HFF-Myc (cell line): ENCODE results near the gene LRIG1.

Source experiments
- DNase-seq: peaks from one replicate; pipeline ENCODE4 v3.0.0-alpha.2; 2011; ENCODE audit warnings: low read depth; ENCODE audit errors: extremely low read depth
- H3K4me3 ChIP-seq: replicated peaks from 2 replicates; pipeline ENCODE4 v1.5.1; 2011; ENCODE audit warnings: low read depth, mild to moderate bottlenecking, control low read depth, low read length
- TF ChIP-seq, protein P1 (sequence below): IDR thresholded peaks from 2 replicates; pipeline ENCODE4 v1.5.1; 2012; ENCODE audit warnings: mild to moderate bottlenecking, low read depth, low read length, control low read depth; ENCODE audit errors: missing control alignments

LRIG1 gene

GRCh38 chr3:66392512-66392911 lies 108.3 kb downstream of the LRIG1 start:
- DNase-seq = no peak
- TF ChIP-seq, protein P1, sequence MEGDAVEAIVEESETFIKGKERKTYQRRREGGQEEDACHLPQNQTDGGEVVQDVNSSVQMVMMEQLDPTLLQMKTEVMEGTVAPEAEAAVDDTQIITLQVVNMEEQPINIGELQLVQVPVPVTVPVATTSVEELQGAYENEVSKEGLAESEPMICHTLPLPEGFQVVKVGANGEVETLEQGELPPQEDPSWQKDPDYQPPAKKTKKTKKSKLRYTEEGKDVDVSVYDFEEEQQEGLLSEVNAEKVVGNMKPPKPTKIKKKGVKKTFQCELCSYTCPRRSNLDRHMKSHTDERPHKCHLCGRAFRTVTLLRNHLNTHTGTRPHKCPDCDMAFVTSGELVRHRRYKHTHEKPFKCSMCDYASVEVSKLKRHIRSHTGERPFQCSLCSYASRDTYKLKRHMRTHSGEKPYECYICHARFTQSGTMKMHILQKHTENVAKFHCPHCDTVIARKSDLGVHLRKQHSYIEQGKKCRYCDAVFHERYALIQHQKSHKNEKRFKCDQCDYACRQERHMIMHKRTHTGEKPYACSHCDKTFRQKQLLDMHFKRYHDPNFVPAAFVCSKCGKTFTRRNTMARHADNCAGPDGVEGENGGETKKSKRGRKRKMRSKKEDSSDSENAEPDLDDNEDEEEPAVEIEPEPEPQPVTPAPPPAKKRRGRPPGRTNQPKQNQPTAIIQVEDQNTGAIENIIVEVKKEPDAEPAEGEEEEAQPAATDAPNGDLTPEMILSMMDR = no peak
- H3K4me3 ChIP-seq = no peak overlapping the region

- H3K4me3 ChIP-seq = no peak overlapping the region
- TF ChIP-seq, protein P1 = no peak
- no peak for DNase-seq
These were observed 110.8 kb downstream of the LRIG1 start for GRCh38 chr3:66390013-66390412.

GRCh38 chr3:66386925-66387650 lies 113.7 kb downstream of the LRIG1 start:
- no peak for DNase-seq
- no peak overlapping the region for H3K4me3 ChIP-seq
- TF ChIP-seq, protein P1 = no peak

DNA sequence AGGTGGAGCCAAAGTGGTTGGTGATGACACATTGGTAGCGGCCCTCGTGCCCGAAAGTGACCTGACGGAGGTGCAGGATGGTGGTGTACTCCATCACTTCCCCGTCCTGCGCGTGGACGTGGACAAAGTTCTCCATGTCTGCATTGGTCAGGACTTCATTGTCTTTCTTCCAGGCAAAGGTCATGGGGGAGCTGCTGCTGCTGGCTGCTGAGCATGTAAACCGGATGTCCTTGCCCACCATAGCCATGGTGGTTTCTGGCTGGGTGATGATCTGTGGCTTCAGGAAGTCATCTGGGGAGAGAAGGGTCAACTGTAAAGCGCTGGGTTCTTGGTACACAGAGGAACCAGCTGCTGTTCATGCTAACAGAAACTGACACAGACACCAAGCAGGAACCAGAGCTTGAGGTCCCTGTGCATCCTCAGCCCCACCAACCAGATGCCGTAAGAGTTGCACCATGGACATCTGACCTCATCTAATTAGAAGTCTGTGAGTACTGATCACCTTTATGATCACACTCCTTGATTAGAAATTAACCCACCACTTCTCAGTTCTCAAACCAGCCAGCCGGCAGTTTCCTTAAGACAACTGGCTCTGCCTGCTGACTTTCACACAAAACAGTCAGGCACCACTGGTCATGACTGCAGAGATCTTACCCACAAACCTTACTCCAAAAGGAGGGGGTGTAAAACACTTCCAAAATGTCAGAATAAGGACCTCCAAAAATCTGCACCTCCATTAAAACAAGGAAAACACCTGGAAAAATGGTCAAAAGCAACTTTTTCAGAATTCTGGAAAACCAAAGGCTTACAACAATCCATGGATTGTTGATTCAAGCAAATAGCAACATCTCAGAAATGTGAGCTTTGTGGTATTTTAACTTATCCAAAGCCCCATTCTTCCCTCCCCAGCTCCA lies 114.6 kb downstream of the LRIG1 start:
- TF ChIP-seq, protein P1 = no peak
- DNase-seq = no peak
- no peak overlapping the region for H3K4me3 ChIP-seq

DNA sequence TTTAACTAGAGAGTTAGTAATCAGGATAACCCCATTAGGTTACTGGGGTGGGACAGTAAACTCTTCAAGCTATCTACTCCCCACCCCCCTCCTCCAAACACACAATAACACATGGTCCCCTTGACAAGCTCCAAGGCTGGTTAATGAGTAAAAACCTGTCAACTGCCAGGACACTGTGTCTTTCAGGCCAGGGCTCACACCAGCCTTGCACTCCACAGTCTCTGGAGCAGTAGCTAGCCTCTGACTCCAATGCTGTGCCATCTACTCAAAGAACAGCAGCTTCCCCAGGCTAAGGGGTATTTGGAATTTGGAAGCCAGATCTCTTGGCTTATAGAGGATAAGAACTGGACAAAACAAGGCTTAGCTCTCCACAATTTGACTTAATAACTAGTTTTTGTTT lies 115.8 kb downstream of the LRIG1 start:
- H3K4me3 ChIP-seq = no peak overlapping the region
- TF ChIP-seq, protein P1 = no peak
- DNase-seq = no peak

DNA sequence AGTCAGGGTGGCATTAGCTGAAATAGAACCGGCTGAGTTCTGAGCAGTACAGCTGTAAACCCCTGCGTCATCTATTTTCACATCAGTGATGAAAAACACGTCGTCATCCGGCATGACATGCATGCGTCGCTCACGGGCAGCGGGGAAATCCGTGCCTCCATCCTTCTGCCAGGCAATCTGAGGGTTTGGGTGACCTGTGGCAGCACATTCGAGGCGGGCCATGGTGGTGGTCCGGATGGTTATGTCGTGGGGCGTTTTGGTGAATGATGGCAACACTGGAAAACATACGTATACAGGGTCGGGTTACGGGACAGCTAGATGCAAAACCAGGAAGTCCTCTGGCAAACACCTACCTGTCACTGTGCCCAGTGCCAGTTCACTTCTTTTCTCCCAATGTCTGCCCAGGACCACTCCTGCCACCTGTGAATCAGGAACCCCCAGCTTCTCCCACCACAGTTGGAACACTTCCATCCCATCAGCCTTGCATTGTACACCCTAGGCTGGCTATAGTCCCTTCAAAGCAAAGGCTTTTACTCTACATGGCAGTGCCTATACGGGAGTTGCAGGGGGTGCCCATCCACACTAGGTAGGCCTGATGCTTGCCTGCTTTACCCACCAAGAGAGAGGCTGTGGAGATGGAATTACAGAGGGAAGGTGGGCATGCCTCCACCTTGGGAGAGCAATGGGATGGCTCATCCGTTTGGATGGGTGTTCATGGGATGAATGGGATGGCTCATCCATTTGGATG lies 116.7 kb downstream of the LRIG1 start:
- DNase-seq = no peak
- no peak overlapping the region for H3K4me3 ChIP-seq
- TF ChIP-seq, protein P1 = no peak
